ENCODE data around the gene SUOX.
"Not testable (repeated sequence)": the region's sequence is repeated elsewhere in the genome, so short reads cannot be mapped to it uniquely, and the experiment has no call there.

SUOX gene

DNA sequence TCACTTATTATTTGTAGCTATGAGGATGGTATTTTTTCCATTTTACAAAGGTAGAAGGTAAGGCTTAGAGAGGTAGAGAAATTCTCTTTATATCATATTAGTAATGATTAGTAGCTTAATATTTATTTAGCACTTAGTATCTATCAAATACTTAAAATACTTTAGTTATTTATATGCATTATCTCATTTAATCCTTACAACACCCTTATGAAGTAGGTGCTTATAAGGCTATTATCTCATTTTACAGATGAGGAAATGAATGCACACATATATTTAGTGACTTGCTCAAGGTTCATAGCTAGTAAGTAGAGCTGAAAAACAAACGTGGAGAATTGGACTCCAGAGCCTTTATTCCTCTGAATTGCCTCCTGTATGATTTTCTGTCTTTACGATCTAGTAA, 12.2 kb upstream of the SUOX start:
- DNase-seq, result no peak

DNA sequence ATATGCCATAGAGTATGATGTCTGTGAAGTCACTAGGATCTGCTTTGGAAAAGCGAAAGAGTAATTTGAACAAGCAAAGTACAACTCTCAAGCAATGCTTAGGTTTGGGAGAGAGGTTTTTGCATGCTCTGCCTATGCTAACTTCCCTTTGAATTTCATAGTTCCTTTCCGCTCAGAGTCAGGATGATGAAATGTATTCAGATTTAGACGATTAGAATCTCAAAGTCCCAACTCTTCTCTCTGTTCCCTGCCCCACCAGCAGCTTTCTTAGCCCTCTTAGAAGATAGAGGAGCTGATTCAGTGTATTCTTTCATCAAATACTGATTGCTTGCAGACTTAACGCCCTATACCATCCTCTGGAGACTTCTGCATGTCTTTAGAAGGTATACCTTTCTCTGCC, 11.7 kb upstream of the SUOX start:
- DNase-seq, result no peak

DNA sequence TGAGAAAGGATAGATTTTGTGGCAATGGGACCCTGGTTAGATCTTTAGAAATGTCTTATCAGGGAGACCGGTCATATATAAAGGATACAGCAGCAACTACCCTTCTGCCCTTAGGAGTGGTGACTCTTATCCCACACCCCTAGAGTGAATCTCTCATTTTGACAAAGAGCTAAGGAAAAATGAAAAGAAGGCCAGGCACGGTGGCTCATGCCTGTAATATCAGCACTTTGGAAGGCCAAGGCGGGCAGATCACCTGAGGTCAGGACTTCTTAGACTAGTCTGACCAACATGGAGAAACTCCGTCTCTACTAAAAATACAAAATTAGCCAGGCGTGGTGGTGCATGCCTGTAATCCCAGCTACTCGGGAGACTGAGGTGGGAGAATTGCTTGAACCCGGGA, 11.1 kb upstream of the SUOX start:
- not testable (repeated sequence) for DNase-seq

DNA sequence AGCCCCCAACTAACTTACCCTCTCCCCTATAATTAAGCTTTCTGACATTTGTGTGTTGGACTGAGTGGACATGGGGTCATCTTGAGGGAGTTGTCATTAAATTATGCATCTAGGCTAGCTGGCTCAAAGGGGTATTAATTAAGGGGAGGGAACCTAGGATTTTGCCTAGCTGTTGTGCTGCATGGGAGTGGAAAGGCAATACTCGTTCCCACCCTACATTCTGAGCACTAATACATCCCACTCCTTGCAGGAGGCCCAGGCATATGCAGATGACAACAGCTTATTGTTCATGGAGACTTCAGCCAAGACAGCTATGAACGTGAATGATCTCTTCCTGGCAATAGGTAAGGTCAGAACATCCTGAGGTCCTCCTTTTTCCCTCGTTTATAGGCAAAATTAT, 6.0 kb upstream of the SUOX start:
- no peak for DNase-seq

DNA sequence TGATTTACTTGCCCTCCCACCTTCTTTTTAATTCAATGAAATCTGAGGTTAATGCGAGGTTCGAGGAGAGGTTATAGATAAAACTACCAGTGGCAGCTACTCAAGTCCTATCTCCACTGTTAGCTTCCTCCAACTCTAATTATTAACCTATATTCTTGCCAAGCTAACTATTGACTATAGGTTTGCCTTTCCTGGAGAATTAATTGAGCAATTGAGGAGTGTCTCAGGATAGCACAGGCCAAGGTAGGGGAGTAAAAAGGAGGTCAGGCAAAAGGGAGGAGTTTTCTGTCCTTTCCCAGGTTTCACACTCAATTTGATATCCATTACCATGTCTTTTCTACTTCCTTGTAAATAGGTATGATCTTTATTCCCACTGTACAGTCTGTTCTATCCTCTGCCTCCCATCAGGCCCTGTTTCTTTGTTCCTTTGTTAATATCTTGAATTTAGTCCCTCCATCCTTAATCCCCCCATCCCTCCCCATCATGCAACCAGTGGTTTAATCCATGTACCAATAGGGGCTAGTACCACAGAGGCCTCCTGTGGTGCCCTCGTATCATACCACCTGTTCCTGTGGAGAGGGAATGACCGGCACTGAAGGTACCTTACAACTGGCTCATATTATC, 3.7 kb upstream of the SUOX start:
- no peak for DNase-seq

DNA sequence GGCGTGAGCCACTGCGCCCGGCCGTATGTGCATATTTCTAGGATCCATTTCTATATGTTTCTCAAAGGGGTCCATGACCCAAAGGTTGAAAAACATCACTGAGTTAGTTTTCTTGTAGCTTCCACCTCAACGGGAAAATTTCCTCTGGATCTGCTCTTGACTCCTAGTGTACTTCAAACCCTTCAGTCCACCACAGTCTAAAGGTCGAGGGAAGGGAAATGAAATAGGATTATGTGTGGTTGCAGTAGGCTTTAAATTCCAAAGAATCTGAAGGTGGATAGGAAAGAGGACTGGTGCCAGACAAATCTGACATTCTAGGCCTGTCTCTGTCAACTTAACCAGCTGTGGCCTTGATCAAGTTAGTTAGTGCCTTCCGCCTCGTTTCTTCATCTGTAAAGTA, 1.7 kb upstream of the SUOX start:
- no peak for DNase-seq

DNA sequence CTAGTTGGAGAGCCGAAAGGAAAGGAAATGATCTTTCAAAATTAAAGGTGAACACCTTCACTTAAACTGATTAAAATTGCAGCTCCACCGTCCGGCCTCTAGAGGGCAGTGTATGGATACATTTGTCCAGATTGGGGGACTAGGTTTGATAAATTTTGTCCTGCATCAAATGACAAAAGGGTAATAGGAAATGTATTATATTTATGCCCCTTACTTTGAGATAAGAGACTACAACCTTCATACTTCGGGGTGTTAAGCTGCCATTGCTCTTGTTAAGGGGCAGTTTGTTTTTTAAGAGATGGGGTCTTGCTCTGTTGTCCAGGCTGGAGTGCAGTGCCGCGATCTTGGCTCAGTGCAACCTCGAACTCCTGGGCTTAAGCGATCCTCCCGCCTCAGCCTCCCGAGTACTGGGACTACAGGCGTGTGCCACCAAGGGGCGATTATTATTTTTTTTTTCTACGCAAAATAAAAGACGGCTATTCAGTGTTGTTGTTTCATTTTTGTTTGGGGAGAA, 818 bp upstream of the SUOX start:
- DNase-seq, result peak; percentile 56

DNA sequence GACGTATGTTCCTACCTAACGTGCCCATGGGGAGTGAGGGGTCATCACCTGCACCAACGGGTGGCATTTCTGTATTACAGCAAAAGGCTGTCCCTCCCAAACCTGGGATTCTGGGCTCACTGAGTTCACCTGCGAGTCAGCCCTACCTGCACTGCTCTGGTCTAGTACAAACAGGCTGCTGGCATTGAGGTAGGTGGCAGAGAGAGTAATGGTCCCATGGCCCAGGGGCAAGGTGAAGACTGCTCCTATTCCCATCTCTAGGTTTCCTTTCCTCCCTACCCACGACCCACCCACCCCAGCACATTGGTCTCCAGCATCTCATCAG, 421 bp downstream of the SUOX start:
- no peak for DNase-seq

DNA sequence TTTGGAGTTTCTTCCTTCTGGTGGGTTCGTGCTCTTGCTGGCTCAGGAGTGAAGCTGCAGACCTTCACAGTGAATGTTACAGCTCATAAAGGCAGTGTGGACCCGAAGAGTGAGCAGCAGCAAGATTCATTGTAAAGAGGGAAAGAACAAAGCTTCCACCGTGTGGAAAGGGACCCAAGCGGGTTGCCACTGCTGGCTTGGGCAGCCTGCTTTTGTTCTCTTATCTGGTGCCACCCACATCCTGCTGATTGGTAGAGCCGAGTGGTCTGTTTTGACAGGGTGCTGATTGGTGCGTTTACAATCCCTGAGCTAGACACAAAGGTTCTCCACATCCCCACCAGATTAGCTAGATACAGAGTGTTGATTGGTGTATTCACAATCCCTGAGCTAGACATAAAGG, 2.4 kb downstream of the SUOX start:
- DNase-seq, result not testable (repeated sequence)

DNA sequence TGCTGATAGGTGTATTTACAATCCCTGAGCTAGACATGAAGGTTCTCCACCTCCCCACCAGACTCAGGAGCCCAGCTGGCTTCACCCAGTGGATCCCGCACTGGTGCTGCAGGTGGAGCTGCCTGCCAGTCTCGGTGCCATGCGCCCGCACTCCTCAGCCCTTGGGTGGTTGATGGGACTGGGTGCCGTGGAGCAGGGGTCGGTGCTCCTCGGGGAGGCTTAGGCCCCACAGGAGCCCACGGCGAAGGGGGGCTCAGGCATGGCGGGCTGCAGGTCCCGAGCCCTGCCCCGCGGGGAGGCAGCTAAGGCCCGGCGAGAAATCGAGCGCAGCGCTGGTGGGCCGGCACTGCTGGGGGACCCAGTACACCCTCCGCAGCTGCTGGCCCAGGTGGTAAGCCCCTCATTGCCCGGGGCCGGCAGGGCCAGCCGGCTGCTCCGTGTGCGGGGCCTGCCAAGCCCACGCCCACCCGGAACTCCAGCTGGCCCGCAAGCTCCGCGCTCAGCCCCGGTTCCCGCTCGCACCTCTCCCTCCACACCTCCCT, 3.0 kb downstream of the SUOX start:
- DNase-seq, result not testable (repeated sequence)

DNA sequence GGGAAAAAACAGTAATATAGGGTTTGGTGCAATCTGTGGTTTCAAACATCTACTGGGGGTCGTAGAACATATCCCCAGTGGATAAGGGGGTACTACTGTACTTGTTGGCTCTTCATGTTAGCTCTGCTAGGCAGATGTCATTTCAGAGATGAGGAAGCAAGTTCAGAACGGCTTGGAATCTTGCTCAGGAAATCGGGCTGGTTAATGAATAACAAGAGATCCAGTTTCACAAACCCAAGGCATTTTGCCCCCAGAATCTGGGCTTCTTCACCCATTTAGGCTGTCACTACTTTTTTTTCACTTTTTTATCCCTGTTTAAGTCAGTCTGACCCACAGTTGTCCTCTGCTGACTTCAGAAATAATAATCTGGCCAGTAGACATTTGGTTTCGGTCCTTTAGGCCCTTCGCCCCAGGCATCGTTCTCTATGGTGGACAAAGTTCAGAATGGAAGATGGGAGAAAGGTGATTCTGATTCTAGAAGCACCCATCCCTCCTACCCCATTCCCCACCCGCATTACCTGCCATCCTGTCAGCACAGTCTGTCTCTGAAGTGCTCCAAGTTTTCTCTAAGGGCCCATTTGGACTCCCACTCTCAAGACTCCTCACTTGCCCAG, 4.5 kb downstream of the SUOX start:
- no peak for DNase-seq

DNA sequence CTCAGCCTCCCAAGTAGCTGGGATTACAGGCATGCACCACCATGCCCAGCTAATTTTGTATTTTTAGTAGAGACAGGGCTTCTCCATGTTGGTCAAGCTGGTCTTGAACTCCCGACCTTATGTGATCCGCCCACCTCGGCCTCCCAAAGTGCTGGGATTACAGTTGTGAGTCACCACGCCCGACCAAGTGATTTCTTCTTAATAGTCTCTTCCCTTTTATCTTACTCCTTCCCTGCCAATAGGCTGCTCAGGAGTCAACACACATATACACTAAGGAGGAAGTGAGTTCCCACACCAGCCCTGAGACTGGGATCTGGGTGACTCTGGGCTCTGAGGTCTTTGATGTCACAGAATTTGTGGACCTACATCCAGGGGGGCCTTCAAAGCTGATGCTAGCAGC, 6.3 kb downstream of the SUOX start:
- DNase-seq, result not testable (repeated sequence)

DNA sequence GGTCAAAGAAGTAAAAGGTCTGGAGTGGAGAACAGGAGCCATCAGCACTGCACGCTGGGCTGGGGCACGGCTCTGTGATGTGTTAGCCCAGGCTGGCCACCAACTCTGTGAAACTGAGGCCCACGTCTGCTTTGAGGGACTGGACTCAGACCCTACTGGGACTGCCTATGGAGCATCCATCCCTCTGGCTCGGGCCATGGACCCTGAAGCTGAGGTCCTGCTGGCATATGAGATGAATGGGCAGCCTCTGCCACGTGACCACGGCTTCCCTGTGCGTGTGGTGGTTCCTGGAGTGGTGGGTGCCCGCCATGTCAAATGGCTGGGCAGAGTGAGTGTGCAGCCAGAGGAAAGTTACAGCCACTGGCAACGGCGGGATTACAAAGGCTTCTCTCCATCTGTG, 7.1 kb downstream of the SUOX start:
- no peak for DNase-seq

DNA sequence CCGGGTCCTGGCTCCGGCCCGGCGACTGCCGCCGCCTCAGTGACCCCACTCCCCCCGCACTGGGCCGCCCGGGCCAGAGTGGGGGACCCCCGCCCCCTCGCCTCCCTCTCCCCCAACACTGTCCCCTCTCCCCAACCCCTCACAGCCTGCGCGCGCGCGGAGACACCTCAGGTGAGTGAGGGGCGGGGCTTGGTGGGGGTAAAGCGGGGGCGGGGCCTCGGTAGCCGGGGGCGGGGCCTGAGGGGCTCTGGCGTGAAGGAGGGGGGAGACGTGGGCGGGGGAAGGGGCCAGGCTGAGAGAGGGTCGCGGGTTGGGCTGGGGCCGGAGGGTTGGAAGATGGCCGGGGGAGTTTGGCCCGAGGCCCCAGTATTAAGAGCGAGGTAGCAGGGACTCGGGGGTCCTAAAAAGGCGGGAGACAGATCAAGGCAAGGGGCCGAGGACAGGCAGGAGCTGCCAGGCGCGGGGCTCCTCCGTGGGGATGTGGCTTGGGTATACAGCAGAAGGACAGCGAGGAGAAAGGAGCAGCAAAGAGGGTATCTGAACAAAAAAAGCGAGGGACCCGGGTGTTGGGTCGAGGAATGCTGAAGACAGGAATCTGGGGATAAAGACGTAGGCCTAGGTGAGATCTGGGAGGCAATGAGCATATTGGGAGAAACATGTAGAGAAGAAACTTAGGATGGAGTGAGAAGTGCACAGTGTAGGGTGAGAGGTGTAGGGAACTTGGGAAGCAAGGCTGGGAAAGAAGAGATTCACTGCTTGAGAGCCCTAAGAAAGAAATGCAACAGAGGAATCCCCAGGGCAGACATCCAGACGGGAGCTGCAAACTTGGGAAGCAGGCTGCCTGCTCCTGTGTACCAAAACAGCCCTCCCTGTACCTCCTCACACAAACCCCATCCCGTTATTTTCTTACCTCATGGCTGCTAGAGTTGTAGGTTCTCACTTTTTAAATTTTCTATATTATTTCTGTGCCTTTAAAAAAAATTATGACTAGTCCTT, 10.8 kb downstream of the SUOX start:
- DNase-seq, result peak; percentile 76

DNA sequence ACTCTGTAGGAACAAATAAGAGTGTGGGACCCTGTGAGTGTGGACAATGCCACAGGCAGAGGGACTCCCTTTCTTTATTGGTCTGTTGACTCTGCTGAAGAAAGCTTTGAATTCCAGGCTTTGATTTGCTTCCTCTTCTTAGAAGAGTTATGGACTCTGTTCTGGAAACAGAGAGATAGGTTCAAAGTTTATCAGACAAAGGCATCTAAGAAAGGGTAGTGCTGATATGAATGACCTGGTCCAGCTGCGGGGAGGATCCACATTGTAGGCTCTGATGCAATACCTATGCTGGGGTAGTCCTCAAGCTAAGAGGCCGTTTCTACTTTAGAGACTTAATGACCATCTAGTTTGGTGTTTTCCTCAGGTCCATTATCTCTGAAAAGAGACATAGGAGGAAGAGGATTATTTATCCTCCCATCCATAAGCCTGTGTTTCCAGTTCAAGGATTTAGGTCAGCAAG, 13.1 kb downstream of the SUOX start:
- no peak for DNase-seq

DNA sequence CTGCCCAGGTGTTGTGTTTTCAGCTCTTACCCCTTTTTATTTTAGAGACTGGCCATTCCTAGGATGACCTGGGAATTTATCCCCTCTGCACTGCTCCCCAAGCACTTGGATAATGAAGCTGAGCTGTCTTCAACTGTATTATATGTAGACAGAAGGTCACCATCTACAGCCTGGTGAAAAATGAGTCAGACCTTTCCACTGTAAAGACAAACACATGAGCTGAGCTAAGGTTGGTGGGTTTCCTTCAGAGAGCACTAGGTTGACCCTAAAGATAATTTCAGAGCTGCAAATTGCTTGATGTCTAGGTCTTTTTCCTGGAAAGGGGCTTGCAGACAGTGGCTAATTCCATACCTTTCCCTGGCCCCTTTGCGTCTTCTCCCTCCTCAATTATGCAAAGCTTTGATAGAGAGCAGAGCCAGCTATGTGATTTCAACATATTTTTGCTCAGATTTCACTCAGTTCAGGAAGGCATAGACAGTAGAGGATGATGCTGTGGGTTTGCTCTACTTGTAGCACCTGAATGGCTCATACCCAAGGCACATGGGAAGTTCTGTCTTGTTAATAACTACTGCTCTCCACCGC, 14.5 kb downstream of the SUOX start:
- no peak for DNase-seq

DNA sequence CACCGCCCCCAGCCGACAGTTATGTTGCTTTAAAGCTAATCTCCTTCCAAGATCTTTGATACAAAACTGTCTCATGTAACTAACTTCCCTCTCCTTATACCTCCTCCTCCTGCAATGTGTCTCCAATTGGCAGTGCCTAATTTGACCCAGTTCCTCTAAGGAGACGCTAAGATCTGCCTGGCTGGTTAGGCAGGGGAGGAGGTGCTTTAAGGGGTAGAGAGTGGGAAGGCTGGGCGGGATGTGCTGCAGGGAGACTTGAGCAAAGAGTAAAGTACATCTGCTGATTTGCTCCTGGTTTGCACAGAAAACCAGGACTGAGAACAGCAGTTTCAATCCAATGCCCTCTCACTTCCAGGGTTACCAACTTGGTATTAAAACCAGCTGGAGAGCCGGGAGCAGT, 16.4 kb downstream of the SUOX start:
- DNase-seq, result no peak

DNA sequence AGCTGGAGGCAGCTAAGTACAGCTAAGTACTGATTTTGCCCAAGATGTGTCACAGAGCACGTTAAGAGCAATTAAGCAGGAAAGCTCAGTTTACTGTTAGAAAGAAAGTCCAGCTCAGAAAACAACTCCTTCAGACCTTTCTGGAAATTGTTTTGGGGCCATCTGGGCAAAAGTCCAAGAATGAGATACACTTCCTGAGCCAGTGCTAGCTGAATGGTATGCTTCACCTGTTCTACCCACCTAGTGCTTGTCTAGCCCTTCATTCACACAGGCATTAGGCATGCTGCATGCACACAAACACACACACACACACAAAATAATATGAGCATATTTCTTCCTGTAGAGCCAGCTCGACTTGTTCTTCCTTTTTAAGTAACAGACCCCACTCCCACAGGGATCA, 17.1 kb downstream of the SUOX start:
- no peak for DNase-seq

DNA sequence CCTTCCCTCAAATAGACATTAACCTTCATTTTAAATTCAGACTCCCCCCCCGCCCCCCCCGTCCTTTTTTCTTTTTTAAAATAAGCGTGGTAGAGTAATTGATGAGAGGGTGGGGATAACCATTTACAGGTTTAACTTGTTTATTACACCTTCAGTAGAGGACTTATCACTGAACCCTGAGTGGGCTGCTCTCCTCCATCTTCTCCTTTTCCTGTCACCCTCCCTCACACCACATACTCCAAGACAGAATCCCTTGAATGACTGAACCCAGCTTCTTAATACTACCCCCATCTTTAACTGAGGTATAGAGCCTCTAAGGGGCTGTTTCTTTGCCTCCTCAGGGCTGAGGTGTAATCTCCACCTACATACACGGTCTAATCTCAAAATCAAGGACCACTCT, 20.1 kb downstream of the SUOX start:
- no peak for DNase-seq

DNA sequence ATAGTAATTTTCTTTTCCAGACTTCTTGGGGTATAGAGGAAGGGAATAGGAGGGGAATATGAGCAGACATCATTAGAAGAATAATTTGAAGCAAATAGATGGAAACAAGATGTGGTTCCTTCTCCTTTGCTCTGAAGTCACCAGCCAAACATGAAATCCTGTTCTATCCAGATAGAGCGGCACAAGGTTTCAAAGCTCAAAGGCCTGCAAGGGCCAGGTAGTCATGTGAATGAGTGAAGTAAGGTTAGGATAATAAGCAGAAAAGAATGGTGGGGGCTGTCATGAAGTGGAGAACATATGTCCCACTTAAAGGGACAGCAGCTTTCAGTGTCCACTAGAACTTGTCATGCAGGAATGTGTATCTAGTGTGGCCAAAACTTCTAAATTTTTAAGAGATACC, 21.3 kb downstream of the SUOX start:
- no peak for DNase-seq

DNA sequence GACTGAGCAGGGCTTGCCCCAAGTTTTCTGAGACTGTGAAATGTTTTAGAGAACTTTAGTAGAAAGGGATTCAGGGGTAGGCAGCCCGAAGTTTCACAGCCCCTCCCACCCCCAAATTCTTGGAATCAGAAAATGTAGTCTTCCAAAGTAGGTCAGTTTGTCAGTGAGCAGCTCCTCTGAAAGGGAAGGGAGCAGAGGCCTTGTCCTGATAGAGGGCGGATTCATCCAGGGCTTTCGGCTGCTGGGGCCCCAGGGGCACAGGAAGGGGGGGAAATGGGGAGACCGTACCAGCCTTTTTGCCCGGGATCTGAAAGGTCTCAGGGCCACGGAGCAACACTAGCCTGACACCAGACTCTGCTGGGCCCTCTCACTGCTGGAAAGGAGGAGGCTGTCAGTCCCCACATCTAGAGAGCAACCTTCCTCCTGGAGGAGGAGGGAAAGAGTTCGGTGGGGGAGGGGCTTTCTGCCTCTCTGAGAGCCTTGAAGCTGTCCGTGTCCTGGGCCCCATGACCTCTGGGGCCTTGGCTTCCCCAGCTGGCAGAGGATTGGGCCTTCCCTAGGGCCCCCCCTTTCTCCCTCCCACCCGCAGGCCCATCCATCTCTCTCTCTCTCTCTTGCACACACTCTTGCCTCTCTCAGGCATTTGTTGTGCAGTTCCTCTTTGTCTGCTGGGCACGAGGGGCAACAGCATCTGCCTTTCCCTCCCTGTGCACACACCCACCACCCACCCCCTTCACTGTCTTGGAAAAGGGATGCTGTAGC, 23.5 kb downstream of the SUOX start, which contains the start of gene IKZF4:
TSS of gene IKZF4 (plus strand) at position 621 of the 762 bp plus-strand sequence. CDS start 451 bp downstream, outside the sequence.
- no peak for DNase-seq

DNA sequence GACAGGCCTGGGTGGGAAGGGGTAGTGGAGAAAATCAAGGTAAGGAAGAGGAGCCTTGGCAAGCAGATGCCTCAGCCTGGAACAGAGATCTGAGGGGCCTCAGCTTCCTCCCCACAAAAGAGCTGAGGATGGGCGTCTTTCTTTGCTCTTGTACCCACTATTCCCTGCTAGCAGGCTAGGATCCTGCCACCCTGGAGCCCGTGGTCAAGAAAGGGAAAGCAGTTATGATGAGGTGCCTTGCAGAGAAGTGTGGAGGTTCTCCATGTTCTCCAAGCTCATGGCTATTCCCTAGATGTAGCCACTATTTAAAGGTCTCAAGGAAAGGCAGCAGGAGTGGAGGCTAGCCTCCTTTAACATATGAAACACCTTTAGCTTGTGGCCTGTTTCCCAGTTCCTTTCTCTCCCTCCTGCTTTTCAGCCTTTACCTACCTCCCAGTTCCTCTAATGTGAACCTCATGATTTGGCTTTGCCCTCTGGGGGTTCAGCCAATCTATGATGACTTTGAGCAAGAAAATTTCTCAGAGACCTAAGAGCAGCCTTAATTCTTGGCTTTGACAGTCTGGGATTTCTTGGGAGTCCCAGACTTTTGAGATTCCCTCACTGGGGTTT, 24.9 kb downstream of the SUOX start:
- DNase-seq, result no peak
